OCI-LY1 (cell line): ENCODE results near the gene CBS.
"Not testable (repeated sequence)": the region's sequence is repeated elsewhere in the genome, so short reads cannot be mapped to it uniquely, and the experiment has no call there.

ENCODE experiments used
- CTCF ChIP-seq: fragments of 200-600 bp; sonication (generic), shearing (Covaris generic); IDR thresholded peaks from 2 replicates; pipeline ENCODE4 v1.5.1; 2017; ENCODE audit warnings: mild to moderate bottlenecking, antibody characterized with exemption, low read length, moderate library complexity, mixed read lengths
- EZH2 ChIP-seq: fragments of 200-600 bp; sonication (generic), shearing (Covaris generic); IDR thresholded peaks from 2 replicates; pipeline ENCODE4 v1.8.0; 2017; ENCODE audit warnings: borderline replicate concordance, mixed run types, mild to moderate bottlenecking, antibody characterized with exemption, low read length, moderate library complexity, mixed read lengths

- not testable (repeated sequence) for TF ChIP-seq EZH2, CTCF
Observed at GRCh38 chr21:43068065-43068464, 7.6 kb downstream of the CBS start.
